Hematopoietic multipotent progenitor cell treated with erythropoietin and hydrocortisone succinate and interleukin-3 and kit ligand, for 15 days (in vitro differentiated cells): ENCODE measurements around the gene EFNA2.
A peak's percentile ranks its signal among the peaks of the same experiment; 100 is the strongest.

Experiments
- DNase-seq: peaks from one replicate; pipeline ENCODE4 v3.0.0-alpha.2; 2015; ENCODE audit warnings: low spot score

The EFNA2 gene

DNA sequence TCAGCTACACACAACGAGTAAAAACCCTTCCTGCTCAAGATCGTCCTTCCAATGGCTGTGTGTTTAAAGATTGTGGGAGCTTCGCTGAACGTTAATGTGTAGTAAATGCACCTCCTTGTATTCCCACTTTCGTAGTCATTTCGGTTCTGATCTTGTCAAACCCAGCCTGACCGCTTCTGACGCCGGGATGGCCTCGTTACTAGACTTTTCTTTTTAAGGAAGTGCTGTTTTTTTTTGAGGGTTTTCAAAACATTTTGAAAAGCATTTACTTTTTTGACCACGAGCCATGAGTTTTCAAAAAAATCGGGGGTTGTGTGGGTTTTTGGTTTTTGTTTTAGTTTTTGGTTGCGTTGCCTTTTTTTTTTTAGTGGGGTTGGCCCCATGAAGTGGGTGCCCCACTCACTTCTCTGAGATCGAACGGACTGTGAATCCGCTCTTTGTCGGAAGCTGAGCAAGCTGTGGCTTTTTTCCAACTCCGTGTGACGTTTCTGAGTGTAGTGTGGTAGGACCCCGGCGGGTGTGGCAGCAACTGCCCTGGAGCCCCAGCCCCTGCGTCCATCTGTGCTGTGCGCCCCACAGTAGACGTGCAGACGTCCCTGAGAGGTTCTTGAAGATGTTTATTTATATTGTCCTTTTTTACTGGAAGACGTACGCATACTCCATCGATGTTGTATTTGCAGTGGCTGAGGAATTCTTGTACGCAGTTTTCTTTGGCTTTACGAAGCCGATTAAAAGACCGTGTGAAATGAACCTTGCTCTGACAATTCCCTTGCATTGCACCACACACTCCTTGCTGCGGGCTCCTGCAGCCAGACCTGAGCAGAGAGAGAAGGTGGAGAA, 13.0 kb upstream of the EFNA2 start:
- DNase-seq, result no peak

- DNase-seq, result no peak
Observed at GRCh38 chr19:1273263-1274041, 12.2 kb upstream of the EFNA2 start.

DNA sequence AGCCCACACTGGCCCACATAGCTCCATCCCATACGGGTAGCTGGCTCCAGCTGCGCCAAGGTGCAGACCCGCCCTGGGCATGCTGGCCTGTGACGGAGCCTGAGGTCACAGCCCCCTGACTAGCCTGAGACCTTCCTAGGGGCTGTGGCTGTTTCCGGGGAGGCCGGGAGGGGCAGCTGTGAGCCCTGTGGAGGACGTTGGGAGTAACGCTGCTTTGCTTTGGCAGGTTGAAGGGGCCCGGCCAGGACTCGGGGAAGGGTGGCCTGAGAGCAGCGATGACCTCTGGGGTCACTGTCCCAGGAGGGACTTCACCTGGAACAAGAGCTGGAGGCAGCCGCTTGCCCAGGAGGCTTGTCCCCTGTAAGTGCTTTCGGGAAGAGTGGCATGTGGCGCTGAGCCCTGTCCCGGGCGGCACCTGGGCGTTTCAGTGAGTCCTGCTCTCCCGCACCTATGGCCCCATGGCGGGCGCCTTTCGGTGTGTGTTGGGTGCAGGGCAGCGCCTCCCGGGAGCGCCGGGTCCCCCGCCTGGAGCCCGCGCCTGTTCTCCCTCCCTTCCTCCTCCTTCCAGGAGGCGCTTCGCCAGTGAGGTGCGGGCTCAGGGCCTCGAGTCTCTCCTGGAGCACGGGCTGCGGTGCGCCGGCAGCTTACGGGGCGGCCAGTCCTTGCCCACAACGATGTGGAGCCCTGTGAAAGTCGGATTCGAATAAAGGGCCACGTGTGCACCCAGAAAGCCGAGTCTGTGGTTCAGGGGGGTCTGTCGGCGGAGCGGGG, 11.4 kb upstream of the EFNA2 start:
- no peak for DNase-seq

DNA sequence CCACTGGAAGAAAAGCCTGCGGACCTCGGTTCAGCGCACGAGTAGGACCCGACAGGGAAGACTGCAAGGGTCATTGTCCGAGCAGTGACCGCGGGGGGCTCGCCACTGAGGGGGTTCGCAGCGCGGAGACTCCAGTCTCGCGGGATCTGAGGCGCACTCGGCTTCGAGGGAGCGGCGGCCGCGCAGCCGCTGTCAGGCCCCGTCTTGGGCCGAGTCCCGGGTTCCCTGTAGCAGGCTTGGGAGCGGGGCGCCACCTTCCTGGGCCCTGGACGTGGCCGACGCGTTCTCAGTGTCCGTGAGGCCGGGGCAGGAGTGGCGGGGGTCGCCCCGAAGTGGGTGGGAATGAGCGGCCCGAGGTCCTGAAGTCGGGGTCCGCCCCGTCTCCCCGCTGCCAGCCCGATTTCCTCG, 10.8 kb upstream of the EFNA2 start:
- no peak for DNase-seq

DNA sequence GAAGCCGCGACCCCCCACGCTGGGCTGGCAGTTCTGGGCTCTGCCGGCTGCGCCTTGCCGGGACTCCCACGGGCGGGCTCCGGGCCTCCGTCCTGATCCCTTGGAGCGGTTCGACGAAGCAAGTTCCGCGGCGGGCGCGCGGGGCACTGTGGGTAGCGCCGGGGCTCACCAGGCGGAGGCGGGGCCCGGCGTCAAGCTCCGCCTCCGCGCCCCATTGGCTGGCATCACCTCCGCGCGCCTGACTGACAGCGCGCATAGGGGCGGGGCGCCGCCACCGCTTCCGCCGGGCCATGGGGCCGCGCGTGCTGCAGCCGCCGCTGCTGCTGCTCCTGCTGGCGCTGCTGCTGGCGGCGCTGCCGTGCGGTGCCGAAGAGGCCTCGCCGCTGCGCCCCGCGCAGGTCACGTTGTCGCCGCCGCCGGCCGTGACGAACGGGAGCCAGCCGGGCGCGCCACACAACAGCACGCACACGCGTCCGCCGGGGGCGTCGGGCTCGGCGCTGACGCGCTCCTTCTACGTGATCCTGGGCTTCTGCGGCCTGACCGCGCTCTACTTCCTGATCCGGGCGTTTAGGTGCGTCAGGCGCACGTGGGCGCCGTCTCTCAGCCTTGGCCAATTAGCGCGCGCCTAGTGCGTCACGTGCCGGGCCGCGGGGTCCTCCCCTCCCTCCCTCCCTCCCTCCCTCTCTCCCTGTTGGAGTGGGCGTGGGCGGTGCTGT, 10.3 kb upstream of the EFNA2 start, which contains the start of gene FAM174C:
Gene FAM174C, plus strand, starts transcription at position 271 of the 716 bp plus-strand sequence. Its CDS starts 20 bp downstream, at position 291.
- DNase-seq, result peak; percentile 93

DNA sequence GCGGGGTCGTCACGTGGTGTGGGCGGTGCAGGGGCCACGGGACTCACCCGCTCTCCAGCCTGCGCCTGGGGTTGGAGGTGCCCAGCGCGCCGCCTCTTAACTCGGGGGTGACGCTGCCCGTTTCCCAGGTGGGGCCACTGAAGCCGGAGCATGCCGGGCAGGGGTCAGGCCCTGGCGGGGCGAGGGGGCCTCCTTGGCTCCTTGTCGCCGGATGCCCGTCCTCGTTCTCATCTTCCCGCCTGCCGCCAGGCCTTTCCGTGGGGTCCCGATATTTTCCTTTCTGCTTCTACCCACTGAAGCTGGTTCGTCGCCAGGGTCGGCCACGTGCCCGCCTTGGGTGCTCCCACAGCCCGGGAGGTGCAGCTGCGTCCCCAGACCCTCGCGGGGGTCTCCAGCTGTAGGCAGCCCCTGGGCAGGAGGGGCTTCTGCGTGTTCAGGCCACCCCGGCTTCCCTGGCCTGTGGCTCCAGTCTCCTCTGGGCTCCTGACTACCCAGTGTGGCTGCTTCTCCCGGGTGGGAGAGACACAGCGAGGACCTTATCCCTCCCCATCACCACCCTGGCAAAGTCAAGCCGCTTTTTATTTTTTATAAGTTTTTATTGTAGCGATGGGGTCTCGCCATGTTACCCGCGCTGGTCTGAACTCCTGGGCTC, 9.6 kb upstream of the EFNA2 start:
- DNase-seq, result no peak

- DNase-seq, result no peak
Observed at GRCh38 chr19:1276628-1277022, 9.0 kb upstream of the EFNA2 start.

DNA sequence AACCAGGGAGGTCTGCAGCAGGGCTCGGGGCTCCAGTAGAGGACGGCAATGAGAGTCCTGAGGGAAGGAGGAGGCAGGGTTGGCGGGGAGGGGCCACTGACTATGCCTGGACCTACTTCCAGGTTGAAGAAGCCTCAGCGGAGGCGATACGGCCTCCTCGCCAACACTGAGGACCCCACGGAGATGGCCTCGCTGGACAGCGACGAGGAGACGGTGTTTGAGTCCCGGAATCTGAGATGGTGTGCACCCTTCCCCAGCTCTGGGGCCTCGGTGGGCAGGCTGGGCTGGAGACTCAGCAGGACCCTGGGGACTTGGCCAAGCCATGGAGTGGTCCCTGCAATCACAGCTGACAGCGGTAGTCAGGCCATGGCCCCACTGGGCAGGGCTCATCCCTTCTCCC, 8.6 kb upstream of the EFNA2 start:
- no peak for DNase-seq

DNA sequence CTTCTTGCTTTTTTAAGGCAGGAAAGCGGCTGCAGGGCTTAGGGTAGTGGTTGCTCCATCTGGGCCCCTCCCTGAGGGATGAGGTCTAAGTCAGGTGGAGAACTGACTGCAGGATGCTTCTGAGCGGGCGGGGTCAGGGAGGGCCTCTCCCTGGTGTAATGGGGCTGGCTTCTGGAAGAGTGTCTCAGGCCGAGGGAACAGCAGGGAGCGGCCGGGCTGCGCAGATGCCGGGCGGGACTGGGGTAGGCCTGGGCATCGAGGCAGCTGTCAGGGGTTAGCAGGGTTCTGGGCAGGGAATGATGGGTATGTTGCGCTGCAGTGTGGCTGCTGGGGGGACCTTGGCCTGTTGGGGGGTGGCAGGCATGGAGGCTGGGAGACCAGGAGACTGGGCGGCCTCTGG, 7.6 kb upstream of the EFNA2 start:
- no peak for DNase-seq

- no peak for DNase-seq
Observed at GRCh38 chr19:1278713-1279660, 6.7 kb upstream of the EFNA2 start.

- peak; percentile 85 for DNase-seq
Observed at GRCh38 chr19:1279782-1280341, 5.8 kb upstream of the EFNA2 start.

- DNase-seq, result no peak
Observed at GRCh38 chr19:1280636-1281568, 4.8 kb upstream of the EFNA2 start.

GRCh38 chr19:1281569-1282287, 3.9 kb upstream of the EFNA2 start:
- DNase-seq, result no peak

DNA sequence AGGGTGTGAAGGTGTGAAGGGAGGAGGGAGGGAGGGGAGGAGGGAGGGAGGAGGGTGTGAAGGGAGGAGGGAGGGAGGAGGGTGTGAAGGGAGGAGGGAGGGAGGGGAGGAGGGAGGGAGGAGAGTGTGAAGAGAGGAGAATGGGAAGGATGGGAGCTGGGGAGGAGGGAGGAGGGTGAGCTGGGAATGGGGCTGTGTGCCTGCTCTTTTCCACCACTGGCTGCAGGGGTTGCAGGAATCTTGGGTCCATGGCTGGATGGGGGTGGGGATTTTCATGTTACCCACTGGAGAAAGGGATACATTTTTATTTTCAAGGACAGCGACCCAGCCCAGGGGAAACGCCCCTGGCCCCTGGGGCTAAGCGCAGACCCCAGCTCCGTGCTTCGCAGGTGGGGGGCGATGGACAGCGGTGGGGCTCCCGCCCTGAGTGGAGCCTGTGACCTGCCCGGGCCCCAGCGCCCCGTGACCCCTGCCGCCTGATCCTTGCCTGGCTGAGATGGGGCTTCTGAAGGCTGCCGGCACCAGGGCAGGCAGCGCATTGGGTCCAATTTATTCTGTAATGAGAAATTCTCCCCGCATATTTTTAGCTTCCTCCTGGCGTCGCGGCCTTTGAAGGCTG, 3.0 kb upstream of the EFNA2 start:
- no peak for DNase-seq

- DNase-seq, result no peak
Observed at GRCh38 chr19:1283207-1283916, 2.3 kb upstream of the EFNA2 start.

DNA sequence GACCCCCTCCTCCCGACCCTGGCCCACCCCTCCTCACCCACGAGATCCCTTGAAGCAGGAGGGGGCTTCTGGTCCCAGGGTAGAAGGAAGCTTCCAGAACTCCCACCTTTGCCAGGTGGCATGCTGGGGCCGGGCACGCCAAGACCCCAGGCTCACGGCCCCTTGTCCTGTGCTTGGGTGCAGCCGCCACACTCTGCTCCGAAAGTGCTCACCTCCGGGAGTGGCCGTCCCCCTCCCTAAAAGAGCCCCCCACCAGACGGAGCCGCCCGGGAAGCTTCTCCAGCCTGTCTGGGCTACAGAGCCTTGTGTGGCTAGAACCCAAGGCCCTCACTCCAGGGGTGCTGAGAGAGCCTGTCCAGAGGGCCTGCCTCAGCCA, 1.8 kb upstream of the EFNA2 start:
- no peak for DNase-seq
